ENCODE measurements around the gene TRIM40.

Gene TRIM40

DNA sequence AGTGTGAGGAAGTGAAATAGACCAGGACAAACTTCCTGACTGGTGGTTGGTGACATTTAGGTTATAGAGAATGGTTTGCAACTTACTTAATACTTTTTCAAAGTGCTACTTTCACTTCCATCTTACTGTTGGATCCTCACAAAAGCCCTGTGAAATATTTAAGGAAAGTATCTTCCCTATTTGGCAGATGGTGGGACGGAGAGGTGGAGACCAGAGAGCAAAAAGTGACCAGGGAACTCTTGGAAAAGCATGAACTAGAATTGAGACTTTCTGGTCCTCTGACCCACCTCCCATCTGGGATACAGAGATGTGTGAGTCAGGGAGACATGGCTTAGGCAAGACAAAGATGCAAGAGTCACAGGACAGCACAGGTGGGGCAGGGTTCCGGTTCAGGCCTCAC lies 22.1 kb downstream of the TRIM40 start:
- TF ChIP-seq, protein P1, sequence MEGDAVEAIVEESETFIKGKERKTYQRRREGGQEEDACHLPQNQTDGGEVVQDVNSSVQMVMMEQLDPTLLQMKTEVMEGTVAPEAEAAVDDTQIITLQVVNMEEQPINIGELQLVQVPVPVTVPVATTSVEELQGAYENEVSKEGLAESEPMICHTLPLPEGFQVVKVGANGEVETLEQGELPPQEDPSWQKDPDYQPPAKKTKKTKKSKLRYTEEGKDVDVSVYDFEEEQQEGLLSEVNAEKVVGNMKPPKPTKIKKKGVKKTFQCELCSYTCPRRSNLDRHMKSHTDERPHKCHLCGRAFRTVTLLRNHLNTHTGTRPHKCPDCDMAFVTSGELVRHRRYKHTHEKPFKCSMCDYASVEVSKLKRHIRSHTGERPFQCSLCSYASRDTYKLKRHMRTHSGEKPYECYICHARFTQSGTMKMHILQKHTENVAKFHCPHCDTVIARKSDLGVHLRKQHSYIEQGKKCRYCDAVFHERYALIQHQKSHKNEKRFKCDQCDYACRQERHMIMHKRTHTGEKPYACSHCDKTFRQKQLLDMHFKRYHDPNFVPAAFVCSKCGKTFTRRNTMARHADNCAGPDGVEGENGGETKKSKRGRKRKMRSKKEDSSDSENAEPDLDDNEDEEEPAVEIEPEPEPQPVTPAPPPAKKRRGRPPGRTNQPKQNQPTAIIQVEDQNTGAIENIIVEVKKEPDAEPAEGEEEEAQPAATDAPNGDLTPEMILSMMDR (IDR thresholded peaks at IDR 0.05; ENCODE audit: borderline replicate concordance, control extremely low read depth, extremely low read depth, insufficient read depth, missing control alignments) = no peak

DNA sequence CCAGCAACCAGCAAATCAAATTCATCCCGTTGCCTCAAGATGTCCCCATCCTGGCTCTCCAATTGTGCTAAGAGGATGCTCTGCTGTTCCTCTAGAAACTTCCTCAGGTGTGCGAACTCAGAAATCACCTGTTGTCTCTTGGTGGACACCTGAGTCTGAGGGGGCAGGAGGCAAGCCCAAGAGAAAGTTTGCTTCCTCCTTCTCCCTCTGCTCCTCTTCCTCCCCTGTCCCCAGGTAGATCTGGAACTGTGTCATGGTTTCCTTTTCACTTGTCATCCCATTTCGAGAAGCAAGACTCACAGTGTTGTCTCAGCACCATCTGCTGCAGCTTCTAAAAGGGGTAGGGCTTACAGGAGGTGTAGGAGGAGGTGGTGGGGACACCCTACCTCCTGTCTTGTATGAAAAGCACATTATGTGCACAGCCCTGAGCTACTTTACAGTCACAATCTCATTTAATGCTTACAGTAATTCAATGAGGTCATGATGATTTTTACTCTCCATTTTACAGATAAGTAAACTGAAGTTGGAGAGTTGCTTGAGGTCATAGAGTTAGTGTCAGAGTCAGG lies 22.6 kb downstream of the TRIM40 start:
- in situ Hi-C loops (cut with MboI; ENCODE audit: low sequenced_read_pairs, unreplicated experiment) = no loop called here
- TF ChIP-seq, protein P1 (IDR thresholded peaks at IDR 0.05; ENCODE audit: borderline replicate concordance, control extremely low read depth, extremely low read depth, insufficient read depth, missing control alignments) = no peak
- no peak for DNase-seq (ENCODE audit: low spot score)

More for the DNA sequence above, 22.1 kb downstream of the TRIM40 start:
- in situ Hi-C loops (cut with MboI; ENCODE audit: low sequenced_read_pairs, unreplicated experiment) = no loop called here
- DNase-seq (ENCODE audit: low spot score) = no peak

DNA sequence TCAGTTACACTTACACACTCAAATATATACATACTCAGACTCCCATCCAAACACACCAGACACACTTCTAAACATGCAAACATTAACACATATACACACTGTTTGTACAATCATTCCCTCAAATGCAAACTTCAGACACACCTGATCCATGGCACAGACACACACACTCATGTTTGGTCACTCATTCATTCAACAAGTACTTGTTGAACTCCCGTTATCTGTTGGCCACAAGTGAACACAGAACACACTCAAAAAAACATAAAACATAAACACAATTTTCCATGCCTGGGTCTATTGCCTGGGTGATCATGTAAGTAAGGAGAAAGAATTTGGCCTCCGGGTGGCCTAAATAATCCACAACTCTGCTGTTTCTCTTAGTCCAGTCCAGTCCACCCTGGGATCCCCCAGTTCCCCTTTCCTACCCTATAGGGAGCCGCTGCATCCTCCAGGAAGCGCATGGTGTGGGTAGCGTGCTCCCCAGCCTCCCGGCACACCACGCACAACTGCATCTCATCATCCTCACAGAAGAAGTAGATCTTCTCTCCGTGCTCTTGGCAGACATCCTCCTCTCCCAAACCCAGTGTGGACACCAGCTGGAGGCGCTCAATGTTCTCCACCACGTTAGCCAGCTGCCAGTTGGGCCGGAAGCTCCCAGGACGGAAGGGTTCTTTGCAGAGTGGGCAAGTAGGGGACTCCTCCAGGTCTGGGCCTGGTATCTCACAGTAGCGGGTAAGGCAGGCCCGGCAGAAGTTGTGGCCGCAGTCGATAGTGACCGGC lies 24.3 kb downstream of the TRIM40 start:
- in situ Hi-C loops (cut with MboI; ENCODE audit: low sequenced_read_pairs, unreplicated experiment) = no loop called here
- TF ChIP-seq, protein P1 (IDR thresholded peaks at IDR 0.05; ENCODE audit: borderline replicate concordance, control extremely low read depth, extremely low read depth, insufficient read depth, missing control alignments) = no peak
- no peak for DNase-seq (ENCODE audit: low spot score)

DNA sequence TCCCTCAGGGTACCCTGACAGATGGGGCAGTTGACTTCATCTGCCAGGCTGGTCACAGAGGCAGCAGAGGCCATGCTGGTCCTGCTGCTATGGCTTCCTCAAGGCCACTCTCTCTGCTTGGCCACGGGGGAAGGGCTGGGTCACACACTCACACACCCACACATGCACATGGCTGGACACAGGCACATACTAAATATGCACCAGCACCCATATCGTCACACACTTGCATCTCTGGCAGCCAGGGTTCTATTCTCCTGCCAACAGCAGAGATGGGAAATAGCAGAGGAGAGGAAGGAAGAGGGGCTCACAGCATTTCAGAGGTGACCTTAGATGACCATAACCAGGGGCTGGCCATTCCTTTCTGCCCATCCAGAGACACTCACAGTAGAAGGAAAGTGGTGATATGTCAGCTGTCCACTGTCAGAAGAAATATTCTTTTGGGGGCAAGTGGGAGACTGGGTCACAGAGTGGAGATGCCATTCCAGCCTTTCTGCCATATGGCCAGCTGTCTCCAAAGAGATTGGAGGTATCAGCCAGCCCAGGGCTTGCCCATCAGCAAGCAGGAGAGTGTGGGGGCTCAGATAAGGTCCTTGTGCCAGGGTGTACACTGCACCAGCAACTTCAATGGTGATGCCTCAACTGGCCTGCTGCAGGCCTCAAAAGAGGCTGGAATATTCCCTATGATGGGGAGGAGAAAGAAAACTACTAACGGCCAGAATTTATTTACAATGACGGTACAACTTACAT lies 25.0 kb downstream of the TRIM40 start, which contains the start of gene TRIM10:
Gene TRIM10, minus strand, starts transcription at position 427 of the 747 bp plus-strand sequence. Its CDS starts 353 bp downstream, at position 74.
- in situ Hi-C loops (cut with MboI; ENCODE audit: low sequenced_read_pairs, unreplicated experiment) = no loop called here
- TF ChIP-seq, protein P1 (IDR thresholded peaks at IDR 0.05; ENCODE audit: borderline replicate concordance, control extremely low read depth, extremely low read depth, insufficient read depth, missing control alignments) = no peak
- DNase-seq (ENCODE audit: low spot score) = no peak

DNA sequence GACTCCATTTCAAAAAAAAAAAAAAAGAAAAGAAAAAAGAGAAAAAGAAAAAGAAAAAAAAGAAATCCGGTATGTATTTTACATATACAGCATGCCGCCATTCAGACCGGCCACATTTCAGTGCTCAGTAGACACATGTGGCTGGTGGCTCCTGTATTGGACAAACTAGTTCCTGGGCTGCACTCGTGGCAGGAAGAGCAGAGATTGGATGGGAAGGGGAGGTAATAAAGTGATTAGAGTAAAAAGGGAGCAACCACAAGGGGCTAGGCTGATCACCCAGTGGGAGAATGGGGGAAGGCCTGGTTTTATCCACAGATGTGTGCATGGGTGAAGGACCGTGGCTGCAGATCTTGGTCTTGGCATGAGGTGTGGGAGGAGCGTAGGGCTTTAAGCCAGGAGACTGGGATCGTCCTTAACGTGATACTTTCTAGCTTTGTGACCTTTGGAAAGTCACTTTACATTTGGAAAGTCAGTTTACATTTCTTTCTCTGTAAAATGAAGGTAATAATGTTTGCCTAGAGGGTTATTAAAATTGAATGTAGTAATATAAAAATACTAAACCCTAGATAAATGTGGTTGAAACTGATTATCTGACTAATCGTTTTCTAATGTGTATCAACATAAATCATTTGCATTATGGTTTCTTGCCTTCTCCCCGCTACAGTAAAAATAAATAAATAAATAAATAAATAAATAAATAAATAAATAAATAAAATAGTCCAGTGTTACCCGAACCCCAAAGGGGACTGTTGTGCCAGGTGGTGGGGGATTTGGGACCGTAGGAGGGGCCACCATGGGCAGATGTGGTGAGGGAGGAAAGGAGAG lies 26.5 kb downstream of the TRIM40 start:
- in situ Hi-C loops (cut with MboI; ENCODE audit: low sequenced_read_pairs, unreplicated experiment) = no loop called here
- TF ChIP-seq, protein P1 (IDR thresholded peaks at IDR 0.05; ENCODE audit: borderline replicate concordance, control extremely low read depth, extremely low read depth, insufficient read depth, missing control alignments) = no peak

More for the DNA sequence above, 26.5 kb downstream of the TRIM40 start:
- no peak for DNase-seq (ENCODE audit: low spot score)
